HG02840 (cell line): ENCODE measurements around the gene PIEZO2.
"Not testable (repeated sequence)": the region's sequence is repeated elsewhere in the genome, so short reads cannot be mapped to it uniquely, and the experiment has no call there.

Experiments used
- ATAC-seq: cut with Tn5 transposase; IDR thresholded peaks from one replicate; pipeline ENCODE4 v1.9.1; 2021; ENCODE audit warnings: mild to moderate bottlenecking, moderate library complexity, moderate number of reproducible peaks; ENCODE audit not compliant: unreplicated experiment, low FRiP score

Gene PIEZO2

DNA sequence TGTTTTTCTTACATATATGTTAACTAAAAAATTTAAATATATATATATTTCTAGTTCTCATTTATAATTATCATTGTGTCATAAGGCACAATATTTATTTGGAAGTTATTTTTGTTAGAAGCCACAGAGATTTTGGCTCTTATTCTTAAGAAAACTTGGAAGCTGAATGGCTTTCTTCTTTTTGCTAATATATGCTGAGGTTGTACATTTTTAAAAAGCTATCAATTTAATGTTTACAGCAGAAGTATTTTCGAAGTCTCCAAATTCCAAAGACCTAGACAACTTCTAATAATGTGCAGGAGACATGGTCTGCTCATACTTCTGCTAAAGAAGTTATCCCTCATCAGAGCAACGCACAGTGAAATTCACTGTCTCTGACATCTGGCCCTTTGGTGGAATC is 3.7 kb upstream of the PIEZO2 start:
- no peak for ATAC-seq

DNA sequence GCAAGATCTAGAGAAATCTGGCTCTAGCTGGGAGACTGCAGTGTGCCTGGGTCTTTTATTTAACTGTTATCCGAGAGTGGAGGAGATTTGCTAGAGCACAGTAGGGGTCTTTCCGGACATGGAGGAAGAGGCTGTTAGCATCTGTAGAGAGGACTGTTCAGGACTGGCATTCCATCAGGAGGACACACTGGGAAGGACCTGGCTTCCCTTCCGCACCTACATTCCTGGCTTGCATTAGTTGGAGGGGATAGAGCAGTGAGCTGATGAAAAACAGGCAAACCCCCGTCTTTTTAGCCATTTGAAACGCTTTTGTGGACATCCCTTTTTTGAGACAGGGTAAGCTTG is 874 bp upstream of the PIEZO2 start:
- ATAC-seq: no peak

GRCh38 chr18:11148680-11149440 is 509 bp downstream of the PIEZO2 start:
- no peak for ATAC-seq

DNA sequence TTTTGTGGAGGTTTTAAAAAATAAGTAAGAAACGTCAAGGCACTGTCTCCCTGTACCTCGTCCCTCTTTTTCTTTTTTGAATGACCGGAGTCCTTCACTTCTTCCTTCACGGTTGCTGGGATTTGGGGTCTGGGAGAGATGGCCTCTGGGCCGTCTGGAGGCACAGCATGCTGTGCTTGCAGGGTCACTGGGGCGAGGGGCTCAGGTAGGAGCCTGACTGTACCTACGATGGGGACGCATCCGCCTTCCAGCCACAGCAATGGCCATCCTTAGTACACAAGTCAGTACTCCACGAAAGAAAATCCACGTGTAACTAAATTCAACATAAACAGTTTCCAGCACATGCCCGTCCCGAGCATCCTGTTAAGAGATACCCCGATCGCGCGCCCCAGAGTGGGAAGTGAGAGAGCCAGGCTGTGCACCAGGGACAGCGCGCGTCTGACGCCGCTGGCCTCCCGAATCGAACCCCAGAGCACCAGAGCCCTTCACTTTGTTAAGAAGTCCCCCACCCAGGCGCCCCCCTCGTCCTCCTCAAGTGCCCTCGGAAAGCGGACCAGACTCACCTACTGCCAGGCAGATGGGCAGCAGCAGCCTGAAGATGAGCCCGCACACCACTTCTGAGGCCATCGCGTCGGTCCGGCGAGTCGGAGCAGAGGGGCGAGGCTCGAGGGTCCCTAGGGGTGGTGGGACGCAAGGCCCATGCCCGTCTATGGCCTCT is 1.2 kb downstream of the PIEZO2 start:
- no peak for ATAC-seq

GRCh38 chr18:11147371-11147951 is 1.9 kb downstream of the PIEZO2 start:
- ATAC-seq: no peak

DNA sequence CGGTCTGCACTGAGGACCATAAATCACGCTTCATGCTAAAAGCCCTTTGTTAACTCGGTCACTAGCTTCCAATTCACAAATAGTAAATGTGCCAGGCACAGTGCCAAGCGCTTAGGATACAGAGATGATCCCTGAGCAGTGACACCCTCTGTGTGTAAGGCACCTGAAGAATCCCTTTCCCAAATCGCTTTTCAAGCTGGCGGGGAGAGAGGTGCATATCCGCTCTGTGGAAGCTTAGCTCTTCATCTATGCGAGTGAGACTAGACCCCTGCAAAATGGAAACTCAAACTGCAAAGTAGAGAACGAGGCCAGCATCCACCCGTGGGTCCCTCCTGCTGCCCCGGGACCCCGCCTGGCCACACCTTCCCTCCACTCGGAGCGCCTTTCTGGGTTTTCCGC is 2.4 kb downstream of the PIEZO2 start:
- ATAC-seq: no peak

DNA sequence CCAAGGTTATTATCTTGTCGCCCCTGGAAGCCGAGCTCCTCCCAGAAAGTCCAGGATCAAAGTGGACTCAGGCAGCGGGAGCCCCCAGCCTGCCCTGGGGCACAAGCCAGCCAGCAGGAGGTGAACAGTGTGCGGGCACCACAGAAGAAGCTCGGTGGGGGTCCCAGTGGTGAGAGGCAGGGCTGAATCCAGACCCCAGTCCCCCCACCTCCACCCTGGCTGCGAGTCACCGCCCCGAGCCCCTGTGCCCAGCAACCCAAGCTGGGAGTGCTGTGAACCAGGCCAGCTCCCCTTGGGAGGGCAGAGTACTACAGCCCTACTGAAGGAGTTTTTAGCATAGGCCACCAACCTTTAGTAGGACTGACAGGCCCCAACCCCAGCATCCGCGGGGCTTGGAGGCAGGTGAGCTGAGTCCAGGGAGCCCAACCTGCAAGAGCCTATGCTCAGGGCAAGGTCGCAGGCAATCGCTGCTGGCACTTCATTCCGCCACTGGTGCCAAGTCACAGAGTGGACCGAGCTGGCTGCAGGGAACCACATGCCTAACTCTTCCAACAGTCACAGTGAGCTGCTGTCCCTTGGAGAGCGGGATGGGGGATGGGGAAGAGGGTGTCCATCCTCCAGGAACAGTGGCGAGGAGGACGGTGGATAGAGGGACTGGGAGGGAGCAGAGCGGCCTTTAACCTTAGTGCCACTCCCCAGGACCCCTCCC is 3.0 kb downstream of the PIEZO2 start:
- no peak for ATAC-seq

- no peak for ATAC-seq
Observed at GRCh38 chr18:11145413-11146191, 3.8 kb downstream of the PIEZO2 start.

- no peak for ATAC-seq
Observed at GRCh38 chr18:11137400-11137799, 12.0 kb downstream of the PIEZO2 start.

GRCh38 chr18:11136241-11136640 is 13.1 kb downstream of the PIEZO2 start:
- no peak for ATAC-seq

DNA sequence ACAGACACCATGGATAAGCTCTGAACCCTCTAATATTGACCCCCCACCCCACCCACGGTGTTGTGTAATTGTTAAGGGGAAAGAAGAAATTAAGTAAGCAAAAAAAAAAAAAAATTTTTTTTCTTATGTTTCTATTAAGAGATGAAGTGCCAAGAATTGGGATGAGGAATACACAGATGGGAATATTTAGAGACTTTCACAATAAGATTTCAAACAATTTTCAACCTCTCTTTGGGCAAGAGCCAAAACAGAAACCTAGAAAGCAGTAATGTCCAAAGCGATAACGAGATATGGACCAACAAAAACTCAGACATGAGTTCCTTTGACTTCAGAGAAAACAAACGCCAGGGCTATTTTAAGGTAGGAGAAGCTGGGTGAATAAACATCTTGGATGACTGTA is 14.4 kb downstream of the PIEZO2 start:
- no peak for ATAC-seq

DNA sequence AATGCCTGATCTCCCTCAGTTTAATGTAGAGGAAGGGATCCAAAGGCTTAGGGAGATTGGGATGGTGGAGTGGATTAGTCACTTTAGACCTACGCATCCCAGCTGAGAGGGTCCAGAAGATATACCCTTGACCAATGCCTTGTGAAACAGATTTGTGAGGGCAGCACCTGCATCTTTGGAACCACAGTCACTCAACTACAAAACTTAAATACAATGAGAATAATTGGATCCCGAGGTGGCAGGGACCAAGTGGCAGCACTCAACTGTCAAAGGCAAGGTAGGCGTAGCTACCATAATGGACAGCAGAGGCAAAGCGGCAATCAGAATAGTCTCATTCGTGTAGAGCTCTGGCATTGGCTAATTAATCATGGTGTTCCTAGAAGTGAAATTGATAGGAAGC is 20.3 kb downstream of the PIEZO2 start:
- ATAC-seq: not testable (repeated sequence)

- no peak for ATAC-seq
Observed at GRCh38 chr18:11125492-11126315, 23.7 kb downstream of the PIEZO2 start.

DNA sequence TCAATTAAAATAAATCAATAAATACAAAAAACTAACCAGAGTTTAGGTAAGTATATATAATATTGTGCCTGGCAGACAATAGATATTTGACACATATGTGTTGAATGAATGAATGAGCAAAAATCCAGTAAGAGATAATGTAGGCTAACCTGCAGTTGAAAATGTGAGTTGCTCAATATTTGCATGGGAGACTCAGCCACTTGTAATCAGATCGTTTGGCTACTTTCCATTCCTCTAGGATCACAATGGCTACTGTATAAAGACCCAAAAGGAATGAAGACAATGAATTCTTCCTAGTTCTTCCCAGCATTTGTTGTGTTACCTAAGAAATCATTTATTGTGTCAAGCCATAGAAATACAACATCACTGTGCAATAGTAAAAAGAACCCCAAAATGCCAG is 25.3 kb downstream of the PIEZO2 start:
- ATAC-seq: no peak

DNA sequence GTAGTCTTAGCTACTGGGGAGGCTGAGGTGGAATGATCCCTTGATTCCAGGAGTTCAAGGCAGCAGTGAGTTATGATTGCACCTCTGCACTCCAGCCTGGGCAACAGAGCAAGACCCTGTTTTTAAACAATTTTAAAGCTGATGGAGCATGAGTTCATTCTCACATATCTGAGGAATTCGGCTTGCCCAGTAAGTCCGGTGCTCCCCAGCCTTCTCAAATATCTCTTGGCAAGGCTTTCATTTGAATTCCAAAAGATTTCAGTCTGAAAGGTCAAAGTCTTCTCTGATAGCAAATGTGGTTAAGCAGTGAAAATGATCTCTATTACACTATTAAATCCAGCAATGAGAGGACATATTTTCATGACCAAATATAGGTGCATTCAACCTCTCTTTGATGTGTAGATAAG is 27.9 kb downstream of the PIEZO2 start:
- ATAC-seq: no peak

DNA sequence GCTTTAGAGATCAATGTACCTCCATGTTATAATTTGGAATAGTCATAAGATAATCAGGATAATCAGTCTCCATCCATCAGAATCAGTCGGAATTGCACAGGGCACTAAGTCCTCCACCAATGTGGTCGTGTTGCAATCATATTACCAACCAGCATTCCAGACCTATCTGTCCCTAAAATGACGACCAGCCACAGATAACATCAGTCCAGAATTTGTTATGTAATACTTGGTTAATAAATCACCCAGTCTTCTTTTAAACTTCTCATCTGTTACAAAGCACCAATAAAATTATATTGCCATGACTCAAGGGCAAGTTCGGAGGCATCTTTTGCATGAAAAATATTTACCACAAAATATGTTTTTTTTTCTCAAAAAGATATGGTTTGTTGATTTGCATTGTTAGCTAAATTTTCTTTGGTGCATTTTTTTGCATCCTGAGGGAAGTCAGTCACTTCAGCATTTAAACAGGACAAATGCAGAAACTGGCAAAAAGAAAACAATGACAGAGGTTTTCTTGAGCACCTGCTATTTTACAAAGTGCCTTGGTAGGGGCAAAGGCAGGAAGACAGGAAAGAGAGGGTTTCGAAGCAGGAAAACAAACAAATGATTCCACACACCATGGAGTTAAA is 29.3 kb downstream of the PIEZO2 start:
- ATAC-seq: no peak

DNA sequence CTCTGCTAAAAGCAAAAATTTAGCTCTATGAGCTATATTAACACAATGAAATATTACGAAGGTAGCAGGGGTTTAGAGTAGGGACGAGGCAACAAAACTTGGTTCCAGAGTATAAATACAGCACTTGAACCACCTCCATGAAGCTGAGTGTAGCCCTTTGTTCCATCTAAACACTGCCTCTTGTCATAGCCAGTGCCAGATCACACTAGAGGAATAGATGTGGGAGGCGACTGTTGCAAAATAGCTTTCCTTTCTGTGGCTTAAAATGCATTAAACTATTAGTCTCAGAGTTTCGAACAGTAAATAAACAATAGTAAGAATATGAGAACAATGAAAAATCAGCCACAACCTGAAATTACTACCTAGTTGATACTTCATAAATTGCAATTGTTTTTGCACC is 29.8 kb downstream of the PIEZO2 start:
- no peak for ATAC-seq

- ATAC-seq: no peak
Observed at GRCh38 chr18:11118051-11118766, 31.2 kb downstream of the PIEZO2 start.

GRCh38 chr18:11115276-11115675 is 34.1 kb downstream of the PIEZO2 start:
- no peak for ATAC-seq
